Suprapubic skin (tissue), 3 donors: ENCODE data around the gene INCENP.

ENCODE experiments used
- CTCF ChIP-seq, 2 donors: fragments of 200-600 bp in 1 of 2; fragments of 450-650 bp in 1 of 2; sonication (generic) in 1 of 2; IDR thresholded peaks; one replicate each; pipeline ENCODE4 v1.5.1; 2016 to 2019; ENCODE audit warnings: antibody characterized with exemption in 2 of 2, mild to moderate bottlenecking in 1 of 2, moderate library complexity in 1 of 2
- POLR2A ChIP-seq, 2 donors: fragments of 450-650 bp; IDR thresholded peaks; one replicate each; pipeline ENCODE4 v1.6.1; 2017; ENCODE audit warnings: antibody characterized with exemption in 2 of 2, mild to moderate bottlenecking in 2 of 2, moderate library complexity in 2 of 2

- no peak for TF ChIP-seq CTCF (IDR thresholded peaks at IDR 0.05)
- no peak for TF ChIP-seq POLR2A (IDR thresholded peaks at IDR 0.05)
These were observed 17.6 kb downstream of the INCENP start for GRCh38 chr11:62141111-62142042.
